Kidney (tissue), 14 donors: ENCODE measurements around the gene FAM78A. TPM values are rescaled to one million over a fixed set of nuclear protein-coding genes. Genes with fewer than 3 reads are reported as not detected.
A peak's percentile ranks its signal among the peaks of the same experiment; 100 is the strongest.

ENCODE experiments used
- DNase-seq, 5 donors: peaks; one replicate each; pipeline ENCODE4 v3.0.0-alpha.2; 2013 to 2020
- FAIRE-seq: peaks from 2 replicates; lab custom pipeline; 2012; peaks lifted over from hg19 to GRCh38; lab: Jason Lieb, UNC
- H3K27ac ChIP-seq, 2 donors: one replicate each; pipeline ENCODE4 v1.7.0; 2013; ENCODE audit warnings: low read depth in 2 of 2, low read length in 2 of 2, inconsistent platforms in 1 of 2
- H3K27me3 ChIP-seq: one replicate; pipeline ENCODE4 v1.7.1; 2013; ENCODE audit warnings: low read length, inconsistent platforms; ENCODE audit not compliant: control insufficient read depth, insufficient read depth
- H3K36me3 ChIP-seq, 3 donors: one replicate each; pipeline versions ENCODE4 v1.7.0 to v1.7.1; 2013; ENCODE audit warnings: low read length in 3 of 3, control low read depth in 1 of 3, inconsistent platforms in 1 of 3; ENCODE audit not compliant: insufficient read depth in 3 of 3, control insufficient read depth in 2 of 3
- H3K4me1 ChIP-seq, 3 donors: one replicate each; pipeline versions ENCODE4 v1.7.0 to v1.7.1; 2013; ENCODE audit warnings: low read length in 3 of 3, inconsistent platforms in 1 of 3, low read depth in 1 of 3; ENCODE audit not compliant: control insufficient read depth in 2 of 3, insufficient read depth in 2 of 3
- H3K4me3 ChIP-seq, 3 donors: one replicate each; pipeline versions ENCODE4 v1.7.0 to v1.8.1; 2013; ENCODE audit warnings: low read length in 3 of 3, control low read depth in 1 of 3, inconsistent platforms in 1 of 3
- H3K9ac ChIP-seq, 3 donors: one replicate each; pipeline versions ENCODE4 v1.7.0 to v1.7.1; 2013; ENCODE audit warnings: low read length in 3 of 3, control low read depth in 1 of 3, inconsistent platforms in 1 of 3
- H3K9me3 ChIP-seq, 3 donors: one replicate each; pipeline versions ENCODE4 v1.7.0 to v1.7.1; 2013; ENCODE audit warnings: low read length in 3 of 3, control low read depth in 1 of 3, inconsistent platforms in 1 of 3; ENCODE audit not compliant: control insufficient read depth in 2 of 3, insufficient read depth in 1 of 3
- CTCF ChIP-seq: IDR thresholded peaks from 3 replicates; pipeline ENCODE4 v1.5.1; 2012; ENCODE audit warnings: mild to moderate bottlenecking, moderate library complexity, borderline replicate concordance; ENCODE audit not compliant: insufficient read depth; ENCODE audit errors: extremely low read depth
- intact Hi-C: fragments of 100-400 bp; cut with DNase I; formaldehyde crosslinking; loops from one replicate; pipeline ENCODE4 v1.11.1; 2022
- polyA plus RNA-seq: library from polyadenylated mRNA; stranded (reverse); fragments of 350-450 nt; fragmentation: Illumina TruSeq; extraction: RNeasy Lipid Tissue Mini Kit (QIAGEN cat#74804); gene quantifications from one replicate; pipeline ENCODE4 v1.2.3, GENCODE V29; 2014; ENCODE audit warnings: low read depth, low replicate concordance; ENCODE audit not compliant: insufficient read depth
- total RNA-seq: library from RNA; stranded (reverse); fragmentation: NEBNext Ultra II Directional; extraction: Animal tissue kit (Norgen Biotek cat#: 25700); gene quantifications from one replicate; pipeline ENCODE4 v1.2.1, GENCODE V29; 2021
- donor health status: control.
- donor health status: control.
- donor health status: control.
- donor health status: control.
- donor health status: control.
- donor health status: DM: yes; HTN: yes; CAD: no.
- donor health status: Normal renal cell carcinoma (clear cell type).

The FAM78A gene
- total and polyA plus RNA-seq, 2 donors from 2014 or later = 1.6 to 6.1 TPM

- no peak overlapping the region for H3K27ac ChIP-seq
- intact Hi-C loops = no loop called here
- H3K4me1 ChIP-seq = peaks cover 0 to 2% (median 0%) of the 10 kb centered on the region in 3 donors
- peaks cover 5% of the 10 kb centered on the region for H3K27me3 ChIP-seq
- H3K4me3 ChIP-seq = no peak overlapping the region
- FAIRE-seq = no peak
- TF ChIP-seq CTCF = no peak
- no peak overlapping the region for H3K9ac ChIP-seq
- no peaks in the 10 kb centered on the region for H3K36me3 ChIP-seq
- DNase-seq = no peak
- no peaks in the 10 kb centered on the region for H3K9me3 ChIP-seq
These were observed 8.5 kb upstream of the FAM78A start for GRCh38 chr9:131284856-131285255.

- Histone ChIP-seq H3K4me3 (no peak overlapping the region), H3K27ac (no peak overlapping the region), H3K4me1 (peaks cover 0 to 2% (median 0%) of the 10 kb centered on the region in 3 donors), H3K9me3 (no peaks in the 10 kb centered on the region), H3K36me3 (no peaks in the 10 kb centered on the region), H3K27me3 (peaks cover 5% of the 10 kb centered on the region), H3K9ac (no peak overlapping the region)
- FAIRE-seq (no peak), DNase-seq (peak in 4 of 5 donors; percentile 81 to 91 (median 88))
- TF ChIP-seq CTCF = no peak
- intact Hi-C loops = no loop called here
These were observed 6.5 kb upstream of the FAM78A start for GRCh38 chr9:131282688-131283422.

GRCh38 chr9:131282175-131282574, 5.9 kb upstream of the FAM78A start:
- intact Hi-C loops = no loop called here
- FAIRE-seq = no peak
- H3K4me3 ChIP-seq = no peak overlapping the region

More at GRCh38 chr9:131282175-131282574, 5.9 kb upstream of the FAM78A start:
- H3K4me1 ChIP-seq = peaks cover 0 to 2% (median 0%) of the 10 kb centered on the region in 3 donors
- H3K36me3 ChIP-seq = no peaks in the 10 kb centered on the region
- TF ChIP-seq CTCF = no peak
- no peak for DNase-seq
- H3K9me3 ChIP-seq = no peaks in the 10 kb centered on the region
- H3K9ac ChIP-seq = no peak overlapping the region
- no peak overlapping the region for H3K27ac ChIP-seq
- peaks cover 5% of the 10 kb centered on the region for H3K27me3 ChIP-seq
